ENCODE results near the gene MICAL2.

- no peak for TF ChIP-seq POLR2A (IDR thresholded peaks at IDR 0.05)
- TF ChIP-seq CTCF (IDR thresholded peaks at IDR 0.05): no peak
These were observed 32.7 kb upstream of the MICAL2 start for GRCh38 chr11:12077535-12078280.
